GM23248 (cell line): ENCODE data around the gene POMGNT1.

ENCODE experiments used
- EZH2 ChIP-seq: fragments of 200-600 bp; sonication (generic); IDR thresholded peaks from 2 replicates; pipeline ENCODE4 v1.6.1; 2018; ENCODE audit warnings: antibody characterized with exemption, mild to moderate bottlenecking; ENCODE audit not compliant: insufficient read depth, poor library complexity, severe bottlenecking
- EZH2phosphoT487 ChIP-seq: fragments of 200-600 bp; sonication (generic); IDR thresholded peaks from 2 replicates; pipeline ENCODE4 v1.6.1; 2018; ENCODE audit warnings: antibody characterized with exemption, moderate library complexity, mild to moderate bottlenecking, low read depth; ENCODE audit not compliant: insufficient read depth

DNA sequence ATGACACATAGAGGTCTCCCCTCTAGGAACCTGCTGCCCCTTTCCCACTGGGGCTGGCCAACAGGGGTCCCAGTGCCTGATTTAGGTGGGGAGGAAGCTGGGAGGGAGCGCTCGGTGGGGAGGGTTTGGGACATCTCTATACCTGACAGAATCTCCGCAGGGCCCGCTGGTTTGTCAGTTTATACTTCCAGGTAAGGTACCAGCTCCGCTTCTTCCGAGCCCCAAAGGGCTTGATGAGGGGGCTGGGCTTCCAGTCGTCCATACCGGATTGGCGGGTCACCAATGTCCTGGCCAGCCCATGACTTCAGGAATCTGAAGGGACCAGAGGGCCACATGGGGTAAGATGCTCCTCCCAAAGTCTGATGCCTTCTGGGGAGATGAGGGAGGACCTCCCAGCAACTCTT is 672 bp downstream of the POMGNT1 start:
- TF ChIP-seq EZH2 (no peak), EZH2phosphoT487 (no peak)
